Activated CD4-positive, alpha-beta T cell treated with anti-CD3 and anti-CD28 coated beads for 36 hours (primary cell): ENCODE measurements around the gene MTCH1. TPM values are rescaled to one million over a fixed set of nuclear protein-coding genes. Genes with fewer than 3 reads are reported as not detected.

Experiments
- ATAC-seq: fragments of 200-7000 bp; cut with Tn5 transposase; one replicate; pipeline ENCODE4 v1.10.0; 2021; ENCODE audit warnings: mild to moderate bottlenecking, moderate library complexity
- CTCF ChIA-PET: fragments of 350-600 bp; sonication (Branson Sonifier 250); formaldehyde crosslinking; loops from one replicate; lab custom pipeline; 2021; ENCODE audit warnings: antibody characterized with exemption; lab: Charles Lee
- POLR2A ChIA-PET: fragments of 350-600 bp; sonication (Branson Sonifier 250); formaldehyde crosslinking; loops from one replicate; lab custom pipeline; 2021; ENCODE audit warnings: antibody characterized with exemption, inconsistent platforms; lab: Charles Lee
- DNase-seq: peaks from one replicate; pipeline ENCODE4 v3.0.0-alpha.2; 2020
- H3K27ac Mint-ChIP-seq: one replicate; pipeline ENCODE4 v1.8.0; 2021; ENCODE audit warnings: mixed read lengths
- H3K27me3 Mint-ChIP-seq: one replicate; pipeline ENCODE4 v1.8.0; 2021; ENCODE audit warnings: mixed read lengths
- H3K36me3 Mint-ChIP-seq: one replicate; pipeline ENCODE4 v1.8.0; 2021; ENCODE audit warnings: low read depth, mixed read lengths
- H3K4me1 Mint-ChIP-seq: one replicate; pipeline ENCODE4 v1.8.0; 2021; ENCODE audit warnings: mixed read lengths
- H3K4me3 Mint-ChIP-seq: one replicate; pipeline ENCODE4 v1.8.0; 2021; ENCODE audit warnings: mild to moderate bottlenecking, moderate library complexity, mixed read lengths
- H3K9me3 Mint-ChIP-seq: one replicate; pipeline ENCODE4 v1.8.0; 2021; ENCODE audit warnings: low read depth, mixed read lengths
- intact Hi-C, 2 experiments: fragments of 100-400 bp; cut with DNase I in 1 of 2; cut with micrococcal nuclease in 1 of 2; formaldehyde crosslinking; loops; one replicate each; pipeline versions ENCODE4 v1.14.2 to v1.15.1; 2022 to 2024; cut with DNase I, micrococcal nuclease
- total RNA-seq, 2 experiments: library from RNA; stranded (reverse); gene quantifications; one replicate each; pipeline ENCODE4 v1.2.3, GENCODE V29; 2021

MTCH1 gene
- total RNA-seq, 2 experiments from 2014 or later, result 72.9 to 92.9 TPM

DNA sequence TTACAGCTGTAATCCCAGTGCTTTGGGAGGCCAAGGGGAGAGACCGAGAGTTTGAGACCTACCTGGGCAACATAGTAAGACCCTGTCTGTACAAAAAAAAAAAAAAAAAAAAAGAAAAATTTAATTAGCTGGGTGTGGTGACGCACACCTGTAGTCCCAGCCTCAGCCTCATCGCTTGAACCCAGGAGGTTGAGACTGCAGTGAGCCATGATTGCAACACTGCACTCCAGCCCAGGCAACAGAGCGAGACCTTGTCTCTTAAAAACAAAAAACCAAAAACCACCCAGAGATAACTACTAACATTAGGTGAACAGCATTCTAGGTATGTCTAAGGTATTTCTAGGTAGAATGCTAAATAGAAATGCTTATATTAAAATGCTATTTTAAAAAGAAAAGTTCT, 52.5 kb downstream of the MTCH1 start:
- H3K36me3 Mint-ChIP-seq, result no peaks in the 10 kb centered on the region
- ChIA-PET CTCF (interaction anchor here (0.6 to 1.5 kb wide), 3 partner anchors 22 to 85 kb away, joined by 3 to 6 read pairs (median 3); no protein-coding TSS in a partner anchor), POLR2A (interaction anchor here (0.5 to 0.6 kb wide), 2 partner anchors 29 to 272 kb away, joined by 3 to 4 read pairs; no protein-coding TSS in a partner anchor)
- H3K27me3 Mint-ChIP-seq, result no peaks in the 10 kb centered on the region
- no peaks in the 10 kb centered on the region for H3K4me1 Mint-ChIP-seq
- intact Hi-C loops, result no loop called here
- ATAC-seq (no peak), DNase-seq (no peak)
- H3K9me3 Mint-ChIP-seq, result no peaks in the 10 kb centered on the region
- no peak overlapping the region for H3K27ac Mint-ChIP-seq
- H3K4me3 Mint-ChIP-seq, result no peak overlapping the region

GRCh38 chr6:36933102-36933501, 52.9 kb downstream of the MTCH1 start:
- POLR2A ChIA-PET, result no interaction called here

DNA sequence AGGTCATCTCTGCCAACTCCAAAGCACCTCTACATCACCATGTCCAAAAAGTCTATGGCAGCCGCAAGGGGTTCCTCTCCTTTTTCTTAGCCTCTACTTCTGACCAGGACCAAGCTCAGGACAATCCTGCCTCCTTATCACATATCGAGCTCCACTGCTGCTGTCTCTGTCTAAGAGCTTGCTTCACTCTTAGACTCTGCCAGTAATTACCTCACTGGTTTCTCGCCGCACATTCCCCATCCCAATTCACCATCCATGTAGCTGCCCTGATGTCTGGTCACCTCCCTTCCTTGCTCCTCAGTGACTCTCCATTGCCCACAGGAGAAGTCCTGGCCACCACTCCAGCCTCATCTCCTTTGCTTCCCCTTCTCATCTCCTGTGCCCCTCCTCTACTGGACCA, 55.5 kb downstream of the MTCH1 start:
- Mint-ChIP-seq H3K27ac (no peak overlapping the region), H3K4me3 (no peak overlapping the region), H3K9me3 (no peaks in the 10 kb centered on the region), H3K36me3 (peaks cover 2% of the 10 kb centered on the region), H3K27me3 (no peaks in the 10 kb centered on the region), H3K4me1 (peaks cover 15% of the 10 kb centered on the region)
- intact Hi-C loops, result no loop called here
- ATAC-seq, result no peak
- CTCF ChIA-PET, result no interaction called here
- POLR2A ChIA-PET, result no interaction called here
- no peak for DNase-seq

More at GRCh38 chr6:36933102-36933501, 52.9 kb downstream of the MTCH1 start:
- no peak overlapping the region for H3K27ac Mint-ChIP-seq
- no peak for ATAC-seq
- no peak overlapping the region for H3K4me3 Mint-ChIP-seq
- H3K36me3 Mint-ChIP-seq, result no peaks in the 10 kb centered on the region
- no peaks in the 10 kb centered on the region for H3K27me3 Mint-ChIP-seq
- no peak for DNase-seq
- intact Hi-C loops, result no loop called here
- H3K9me3 Mint-ChIP-seq, result no peaks in the 10 kb centered on the region
- CTCF ChIA-PET, result interaction anchor here (0.6 to 1.5 kb wide), 4 partner anchors 11 to 85 kb away, joined by 3 to 6 read pairs (median 3); no protein-coding TSS in a partner anchor
- no peaks in the 10 kb centered on the region for H3K4me1 Mint-ChIP-seq

GRCh38 chr6:36929607-36930006, 56.4 kb downstream of the MTCH1 start:
- POLR2A ChIA-PET, result no interaction called here
- Mint-ChIP-seq H3K4me1 (peaks cover 18% of the 10 kb centered on the region), H3K9me3 (no peaks in the 10 kb centered on the region), H3K36me3 (peaks cover 5% of the 10 kb centered on the region), H3K4me3 (no peak overlapping the region), H3K27ac (no peak overlapping the region), H3K27me3 (no peaks in the 10 kb centered on the region)
- DNase-seq (no peak), ATAC-seq (no peak)
- CTCF ChIA-PET, result no interaction called here
- intact Hi-C loops, result no loop called here

DNA sequence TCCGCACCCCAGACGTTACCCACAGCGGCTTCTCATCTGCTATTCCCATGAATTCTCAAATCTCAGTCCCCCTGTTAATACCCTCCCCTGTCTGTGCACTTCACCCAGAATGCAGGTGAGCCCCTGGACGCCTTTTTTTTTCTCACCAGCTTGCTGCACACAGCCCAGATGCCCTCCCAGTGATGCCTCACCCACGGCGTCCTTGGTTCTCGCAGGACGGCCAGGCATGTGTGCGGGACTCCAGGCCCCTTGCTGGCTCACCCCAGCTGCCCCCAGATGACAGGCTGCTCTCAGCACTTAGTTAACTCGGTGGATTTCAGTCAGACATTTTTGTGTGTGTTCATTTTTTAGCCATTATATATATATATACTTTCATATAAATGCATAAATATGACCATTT, 56.8 kb downstream of the MTCH1 start:
- ATAC-seq (no peak), DNase-seq (no peak)
- intact Hi-C loops, result no loop called here
- POLR2A ChIA-PET, result no interaction called here
- Mint-ChIP-seq H3K4me1 (peaks cover 20% of the 10 kb centered on the region), H3K9me3 (no peaks in the 10 kb centered on the region), H3K27ac (no peak overlapping the region), H3K4me3 (no peak overlapping the region), H3K36me3 (peaks cover 5% of the 10 kb centered on the region), H3K27me3 (no peaks in the 10 kb centered on the region)
- CTCF ChIA-PET, result no interaction called here

- H3K9me3 Mint-ChIP-seq, result no peaks in the 10 kb centered on the region
- peaks cover 5% of the 10 kb centered on the region for H3K36me3 Mint-ChIP-seq
- DNase-seq (no peak), ATAC-seq (no peak)
- intact Hi-C loops, result no loop called here
- ChIA-PET POLR2A (no interaction called here), CTCF (interaction anchor here (1.2 kb wide), 1 partner anchor 43 kb away, joined by 4 read pairs; the partner anchor contains the start of gene C6orf89)
- H3K27me3 Mint-ChIP-seq, result no peaks in the 10 kb centered on the region
- no peak overlapping the region for H3K27ac Mint-ChIP-seq
- no peak overlapping the region for H3K4me3 Mint-ChIP-seq
- H3K4me1 Mint-ChIP-seq, result peaks cover 22% of the 10 kb centered on the region
Observed at GRCh38 chr6:36928547-36928918, 57.5 kb downstream of the MTCH1 start.

- ChIA-PET CTCF (interaction anchor here (1.2 kb wide), 1 partner anchor 42 kb away, joined by 4 read pairs; the partner anchor contains the start of gene C6orf89), POLR2A (no interaction called here)
- intact Hi-C loops, result loop anchor here (1.0 kb wide), 2 partner anchors 16 to 18 kb away; no protein-coding TSS in a partner anchor
Observed at GRCh38 chr6:36927691-36928546, 58.1 kb downstream of the MTCH1 start.

GRCh38 chr6:36926708-36927513, 59.1 kb downstream of the MTCH1 start:
- Mint-ChIP-seq H3K27me3 (no peaks in the 10 kb centered on the region), H3K4me3 (no peak overlapping the region), H3K36me3 (peaks cover 7% of the 10 kb centered on the region), H3K9me3 (no peaks in the 10 kb centered on the region), H3K4me1 (peaks cover 22% of the 10 kb centered on the region), H3K27ac (no peak overlapping the region)
- DNase-seq (no peak), ATAC-seq (peak; percentile 47)
- ChIA-PET CTCF (interaction anchor here (0.6 to 1.5 kb wide), 3 partner anchors 15 to 331 kb away, joined by 3 to 5 read pairs (median 4); no protein-coding TSS in a partner anchor), POLR2A (no interaction called here)
- intact Hi-C loops, result loop anchor here (1.0 kb wide), 2 partner anchors 15 to 19 kb away; no protein-coding TSS in a partner anchor

More at GRCh38 chr6:36927691-36928546, 58.1 kb downstream of the MTCH1 start:
- Mint-ChIP-seq H3K27ac (no peak overlapping the region), H3K4me3 (no peak overlapping the region), H3K4me1 (peaks cover 22% of the 10 kb centered on the region), H3K36me3 (peaks cover 5% of the 10 kb centered on the region), H3K27me3 (no peaks in the 10 kb centered on the region), H3K9me3 (no peaks in the 10 kb centered on the region)
- DNase-seq (no peak), ATAC-seq (no peak)

GRCh38 chr6:36925809-36926208, 60.2 kb downstream of the MTCH1 start:
- ChIA-PET CTCF (interaction anchor here (1.5 kb wide), 1 partner anchor 14 kb away, joined by 5 read pairs; no protein-coding TSS in a partner anchor), POLR2A (no interaction called here)
- Mint-ChIP-seq H3K4me1 (peaks cover 22% of the 10 kb centered on the region), H3K9me3 (no peaks in the 10 kb centered on the region), H3K27ac (no peak overlapping the region), H3K27me3 (no peaks in the 10 kb centered on the region), H3K4me3 (no peak overlapping the region), H3K36me3 (peaks cover 7% of the 10 kb centered on the region)
- DNase-seq (peak; percentile 33), ATAC-seq (peak; percentile 81)
- intact Hi-C loops, result no loop called here

- Mint-ChIP-seq H3K27me3 (no peaks in the 10 kb centered on the region), H3K27ac (peak overlapping the region; percentile 42), H3K4me1 (peaks cover 22% of the 10 kb centered on the region), H3K36me3 (peaks cover 8% of the 10 kb centered on the region), H3K4me3 (no peak overlapping the region), H3K9me3 (no peaks in the 10 kb centered on the region)
- no peak for ATAC-seq
- ChIA-PET POLR2A (no interaction called here), CTCF (no interaction called here)
- no peak for DNase-seq
- intact Hi-C loops, result no loop called here
Observed at GRCh38 chr6:36924778-36925374, 61.1 kb downstream of the MTCH1 start.

- CTCF ChIA-PET, result interaction anchor here (0.9 kb wide), 1 partner anchor 12 kb away, joined by 3 read pairs; no protein-coding TSS in a partner anchor
- peaks cover 10% of the 10 kb centered on the region for H3K36me3 Mint-ChIP-seq
- H3K4me1 Mint-ChIP-seq, result peaks cover 22% of the 10 kb centered on the region
- no peaks in the 10 kb centered on the region for H3K9me3 Mint-ChIP-seq
- POLR2A ChIA-PET, result no interaction called here
- H3K27me3 Mint-ChIP-seq, result no peaks in the 10 kb centered on the region
- ATAC-seq (peak; percentile 23), DNase-seq (no peak)
- H3K4me3 Mint-ChIP-seq, result no peak overlapping the region
- H3K27ac Mint-ChIP-seq, result no peak overlapping the region
- intact Hi-C loops, result no loop called here
Observed at GRCh38 chr6:36924131-36924530, 61.9 kb downstream of the MTCH1 start.
